GM19240 (cell line): Measurements from ENCODE around the gene RACGAP1.

ENCODE experiments used
- DNase-seq: peaks from one replicate; pipeline ENCODE4 v3.0.0; 2011; ENCODE audit warnings: low spot score; ENCODE audit not compliant: insufficient read length

The RACGAP1 gene

GRCh38 chr12:49970658-49971057, 54.6 kb downstream of the RACGAP1 start:
- no peak for DNase-seq

GRCh38 chr12:49969651-49970429, 55.5 kb downstream of the RACGAP1 start:
- DNase-seq = no peak

DNA sequence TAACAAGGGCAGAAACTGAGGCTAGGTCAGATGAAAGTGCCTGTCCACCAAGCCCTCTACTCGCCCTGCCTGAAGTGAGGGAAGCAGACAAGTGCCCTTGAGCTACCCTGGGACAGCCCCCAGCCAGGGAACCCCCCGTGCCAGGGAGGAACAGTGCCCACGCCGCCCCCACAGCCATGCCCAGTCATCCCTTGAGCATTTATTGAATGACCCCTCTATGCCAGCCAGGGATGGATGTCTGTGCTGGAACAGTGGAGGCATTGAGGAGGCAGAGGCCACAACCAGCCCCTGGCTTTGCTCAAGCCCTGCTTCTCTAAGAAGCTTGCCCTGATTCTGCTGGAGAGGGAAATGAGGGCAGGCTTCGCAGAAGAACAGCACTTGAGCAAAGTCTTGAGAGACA, 56.3 kb downstream of the RACGAP1 start:
- no peak for DNase-seq

DNA sequence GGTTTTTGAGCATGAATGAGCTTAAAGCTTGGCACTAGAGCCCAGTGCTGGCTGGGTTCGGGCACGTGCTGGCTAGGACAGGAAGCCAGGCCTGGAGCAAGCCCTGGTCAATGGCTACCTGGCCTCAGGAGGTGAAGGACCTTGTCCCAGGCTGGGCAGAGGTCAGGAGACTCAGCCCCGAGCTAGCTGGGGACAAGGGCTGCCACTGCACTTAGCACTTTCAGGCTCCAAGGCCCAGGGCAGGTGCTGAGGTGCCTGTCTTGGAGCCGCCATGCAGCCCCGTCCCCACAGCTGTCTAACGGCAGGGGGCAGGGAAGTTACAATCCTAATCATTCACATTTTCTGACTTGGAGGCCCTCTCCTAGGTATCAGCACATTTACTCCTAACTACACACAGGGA, 56.8 kb downstream of the RACGAP1 start:
- DNase-seq = no peak

GRCh38 chr12:49967777-49968250, 57.5 kb downstream of the RACGAP1 start:
- DNase-seq = no peak

DNA sequence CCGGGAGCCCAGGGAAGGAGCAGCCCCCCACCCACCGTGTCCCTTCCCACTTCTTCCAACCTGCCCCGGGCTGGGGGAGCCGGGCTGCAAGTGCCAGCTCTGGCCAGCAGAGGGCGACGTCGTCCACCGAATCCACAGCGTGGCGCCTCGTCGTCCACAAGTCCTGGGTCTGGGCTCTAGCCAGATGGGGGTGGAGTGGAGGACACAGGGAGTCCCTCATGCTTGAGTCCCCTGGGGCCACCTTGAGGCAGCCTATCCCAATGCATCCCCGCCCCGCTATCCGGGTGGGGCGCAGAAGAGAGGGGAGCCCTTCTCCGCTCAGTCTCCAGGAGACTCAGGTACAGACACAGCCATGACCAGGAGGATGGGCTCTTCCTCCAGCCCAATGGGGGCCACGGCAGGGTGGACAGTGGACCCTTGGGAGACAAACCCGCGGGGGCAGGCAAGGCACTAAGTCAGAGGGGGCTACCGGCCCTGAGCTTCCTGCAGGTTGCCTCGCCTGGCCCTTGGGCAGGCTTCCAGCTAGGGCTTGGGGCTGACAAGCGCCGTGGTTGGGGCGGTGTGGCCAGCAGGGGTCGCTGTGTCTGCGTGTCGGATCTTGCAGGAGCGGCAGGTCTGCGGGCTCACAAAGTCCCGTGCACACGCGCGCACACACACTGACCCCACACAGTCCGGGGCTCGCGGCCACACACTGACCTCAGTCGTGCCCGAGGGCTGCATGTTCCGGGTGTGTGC, 58.1 kb downstream of the RACGAP1 start:
- DNase-seq = peak; percentile 95

DNA sequence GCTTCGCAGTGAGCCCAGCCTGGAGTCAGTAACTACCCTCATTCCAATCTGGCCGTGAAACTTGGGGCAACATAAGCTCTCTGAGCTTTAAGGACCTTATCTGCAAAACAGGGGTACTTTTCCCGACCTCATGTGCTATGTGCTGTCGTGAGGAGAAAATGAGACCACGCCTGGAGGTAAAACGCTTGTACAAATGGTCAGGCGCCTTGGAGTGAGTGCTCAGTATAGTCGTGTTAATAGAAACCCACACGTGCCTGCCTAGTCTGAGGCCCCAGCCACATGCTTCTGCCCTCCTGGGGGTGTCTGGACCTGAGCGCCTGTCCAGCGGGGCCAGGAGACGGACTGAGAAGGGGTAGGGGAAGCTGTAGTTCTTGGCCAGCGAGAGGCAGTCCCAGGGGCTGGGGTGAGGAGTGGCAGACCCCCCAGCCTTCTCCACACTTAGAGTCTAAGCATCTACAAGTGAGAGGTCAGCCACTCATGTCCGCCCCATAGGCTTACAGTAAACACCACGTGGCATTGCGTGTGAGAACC, 58.7 kb downstream of the RACGAP1 start:
- DNase-seq = no peak

GRCh38 chr12:49965836-49966235, 59.5 kb downstream of the RACGAP1 start:
- DNase-seq = no peak

GRCh38 chr12:49964849-49965624, 60.3 kb downstream of the RACGAP1 start:
- DNase-seq = no peak

DNA sequence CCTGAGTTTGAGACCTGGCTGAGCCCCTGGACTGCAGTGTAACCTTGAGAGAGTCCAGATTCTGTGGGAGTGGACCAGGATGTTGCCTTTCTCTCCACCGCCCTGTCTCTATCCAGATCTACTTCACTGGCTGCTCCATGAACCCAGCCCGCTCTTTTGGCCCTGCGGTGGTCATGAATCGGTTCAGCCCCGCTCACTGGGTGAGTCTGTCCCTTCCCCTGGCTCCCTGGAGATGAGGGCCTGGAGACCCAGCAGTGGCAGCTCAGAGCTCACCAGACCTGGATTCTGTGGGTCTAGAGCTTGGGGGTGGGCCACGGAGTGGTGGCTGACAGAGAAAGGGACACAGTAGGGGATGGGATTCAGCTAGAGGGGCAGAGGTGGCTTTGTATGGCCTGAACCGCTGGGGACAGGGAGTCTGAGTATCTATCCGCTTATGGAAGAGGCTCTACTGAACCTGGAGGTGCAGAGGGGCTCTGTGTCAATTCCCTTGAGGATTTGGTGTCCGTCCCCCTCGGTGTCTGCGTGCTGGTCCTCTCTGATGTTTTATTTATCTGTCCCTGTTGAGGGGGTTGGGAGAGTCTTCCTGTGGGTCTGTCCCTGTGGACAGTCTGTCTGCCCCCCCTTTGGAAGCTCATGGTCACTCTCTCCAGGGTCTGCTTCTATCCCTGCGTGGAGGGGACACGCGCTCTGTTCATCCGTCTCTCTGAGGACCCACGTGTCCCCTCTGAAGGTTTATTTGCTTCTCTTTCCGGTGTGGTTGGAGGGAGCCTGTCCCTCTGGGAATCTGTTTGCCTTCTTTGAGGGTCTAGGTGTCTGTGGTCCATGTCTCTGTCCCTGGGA, 61.1 kb downstream of the RACGAP1 start:
- DNase-seq = no peak

DNA sequence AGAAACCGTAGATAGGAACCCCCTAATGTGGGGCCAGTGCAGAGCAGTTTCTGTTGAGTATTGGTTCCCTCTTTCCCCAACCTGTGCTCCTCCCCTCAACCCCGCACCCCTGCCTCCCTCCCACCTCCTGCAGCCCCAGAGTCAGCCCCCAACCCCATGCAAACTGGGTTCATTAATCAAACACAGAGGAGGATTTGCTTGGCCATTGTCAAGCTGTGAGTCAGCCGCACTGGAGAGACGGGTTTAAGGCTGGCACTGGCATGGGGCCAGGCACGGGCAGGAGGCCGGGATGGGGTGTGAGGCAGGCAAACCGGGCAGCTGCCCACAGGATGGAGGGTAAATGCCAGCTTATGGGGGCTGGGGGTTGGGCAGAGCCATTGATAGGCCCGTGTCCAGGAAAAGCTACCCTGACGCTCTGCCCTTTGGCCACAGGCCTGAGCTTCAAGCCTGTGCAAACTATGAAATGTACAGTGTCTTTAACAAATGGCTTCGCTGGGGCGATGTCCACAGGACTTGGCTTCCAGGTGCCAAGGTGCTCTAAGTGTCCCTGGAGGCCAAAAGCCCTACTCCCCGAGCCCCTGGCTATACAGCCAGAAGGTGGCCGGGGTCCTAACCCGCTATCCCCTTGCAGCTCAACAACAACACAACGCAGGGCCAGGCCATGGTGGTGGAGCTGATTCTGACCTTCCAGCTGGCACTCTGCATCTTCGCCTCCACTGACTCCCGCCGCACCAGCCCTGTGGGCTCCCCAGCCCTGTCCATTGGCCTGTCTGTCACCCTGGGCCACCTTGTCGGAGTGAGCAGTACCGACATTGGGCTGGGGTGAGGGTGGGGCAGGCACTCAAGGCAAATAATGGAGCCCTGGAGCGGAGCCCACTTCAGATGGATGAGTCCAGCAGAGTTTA, 62.2 kb downstream of the RACGAP1 start:
- no peak for DNase-seq

DNA sequence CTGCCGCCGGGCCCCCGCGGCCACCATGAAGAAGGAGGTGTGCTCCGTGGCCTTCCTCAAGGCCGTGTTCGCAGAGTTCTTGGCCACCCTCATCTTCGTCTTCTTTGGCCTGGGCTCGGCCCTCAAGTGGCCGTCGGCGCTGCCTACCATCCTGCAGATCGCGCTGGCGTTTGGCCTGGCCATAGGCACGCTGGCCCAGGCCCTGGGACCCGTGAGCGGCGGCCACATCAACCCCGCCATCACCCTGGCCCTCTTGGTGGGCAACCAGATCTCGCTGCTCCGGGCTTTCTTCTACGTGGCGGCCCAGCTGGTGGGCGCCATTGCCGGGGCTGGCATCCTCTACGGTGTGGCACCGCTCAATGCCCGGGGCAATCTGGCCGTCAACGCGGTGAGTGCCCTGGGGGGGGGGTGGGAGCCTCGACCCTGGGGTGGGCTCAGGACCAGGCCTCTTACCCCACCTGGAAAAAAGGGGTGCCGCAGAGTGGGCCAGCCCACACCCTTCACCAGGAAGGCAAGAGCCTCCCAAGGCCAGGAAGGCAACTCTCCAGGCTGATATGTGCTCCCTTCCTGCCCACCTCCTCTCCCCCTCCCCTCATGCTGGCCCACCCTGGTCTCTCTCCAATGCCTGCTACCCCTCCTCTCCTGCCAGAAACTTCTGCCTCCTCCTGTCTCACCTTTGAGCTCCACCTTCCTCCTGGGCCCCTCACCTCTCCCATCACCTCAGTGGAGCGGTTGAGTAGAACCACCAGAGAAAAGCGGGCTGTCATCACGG, 63.1 kb downstream of the RACGAP1 start:
- no peak for DNase-seq

DNA sequence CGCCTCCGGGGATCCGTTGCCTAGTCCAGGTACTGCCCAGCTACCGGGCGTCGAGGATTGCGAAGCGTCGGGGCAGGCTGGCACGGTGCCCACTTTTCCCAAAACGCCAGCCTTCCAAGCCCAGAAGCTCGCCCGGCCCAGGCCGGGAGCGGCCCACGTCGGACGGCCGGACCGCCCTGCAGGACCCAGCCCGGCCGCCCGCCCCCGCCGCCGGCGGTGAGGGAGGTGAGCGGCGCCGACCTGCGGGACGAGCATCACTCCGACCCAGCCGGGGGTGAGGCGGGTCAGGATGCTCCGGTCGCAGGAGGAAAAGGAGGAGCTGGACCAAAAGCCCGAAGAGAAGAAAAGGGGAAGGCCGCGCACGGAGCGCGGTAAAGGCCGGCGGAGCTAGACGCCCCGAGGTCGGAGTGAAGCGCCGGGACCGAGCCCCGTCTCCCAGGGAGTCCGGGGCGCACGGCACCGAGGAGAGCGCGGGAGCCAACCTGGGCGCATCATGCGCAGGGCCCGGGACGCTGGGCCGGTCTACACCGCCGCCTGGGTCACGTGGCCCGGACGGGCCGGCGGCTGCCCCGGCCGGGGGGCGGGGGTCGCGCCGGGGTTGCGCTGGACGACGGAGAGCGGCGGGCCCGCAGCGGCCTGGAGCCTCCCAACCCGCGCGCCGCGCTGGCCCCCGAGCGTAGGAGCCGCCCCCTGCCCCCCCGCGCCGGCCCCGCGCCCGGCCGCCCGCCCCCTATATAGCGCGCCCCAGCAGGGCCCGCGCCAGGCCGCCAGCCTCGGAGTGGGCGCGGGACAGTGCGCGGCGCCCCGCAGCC, 64.0 kb downstream of the RACGAP1 start, which contains the start of gene AQP5:
AQP5 (plus strand) TSS at position 762 of the 812 bp plus-strand sequence. CDS start 146 bp downstream, outside the sequence.
- DNase-seq = no peak

- DNase-seq = no peak
Measured at GRCh38 chr12:49960474-49961110, 64.7 kb downstream of the RACGAP1 start.

DNA sequence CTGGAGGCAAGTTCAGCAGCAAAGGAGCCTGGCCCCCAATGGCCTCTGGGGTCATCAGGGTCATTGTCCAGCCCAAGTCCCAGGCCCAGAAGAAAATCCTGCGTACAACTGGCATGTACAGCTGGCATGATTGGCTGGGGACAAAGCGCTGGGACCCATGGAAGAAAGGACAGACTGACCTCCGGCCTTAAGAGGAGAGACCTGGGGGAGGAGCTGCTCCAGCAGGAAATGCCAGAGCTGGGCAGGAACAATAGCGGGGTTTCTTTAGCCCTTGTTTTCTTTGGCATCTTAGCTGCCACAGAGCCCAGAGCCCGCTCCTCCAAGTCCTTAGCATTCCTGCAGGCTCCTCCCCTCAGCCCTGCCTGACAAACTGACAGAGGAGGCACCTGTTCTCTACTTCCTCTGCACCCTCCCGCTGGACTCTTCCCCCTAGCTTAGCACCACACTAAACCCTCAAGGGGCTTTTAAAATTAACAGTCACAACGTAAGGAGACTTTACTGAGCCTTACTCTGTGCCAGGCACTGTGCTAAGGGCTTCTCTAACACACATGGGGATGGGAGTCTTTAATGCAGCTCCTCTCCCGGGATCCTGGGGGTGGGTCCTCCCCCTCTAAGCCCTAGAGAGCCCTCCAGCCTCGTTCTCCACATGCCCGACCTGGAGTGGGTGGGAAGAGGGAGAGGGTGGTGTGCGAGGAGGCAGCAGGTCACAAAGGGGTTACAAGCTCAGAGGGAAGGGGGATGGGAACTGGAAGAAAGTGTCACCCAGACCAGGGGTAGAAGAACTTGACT, 65.4 kb downstream of the RACGAP1 start:
- DNase-seq = no peak

- no peak for DNase-seq
Measured at GRCh38 chr12:49957570-49957967, 67.7 kb downstream of the RACGAP1 start.
